RPMI8226 (cell line): ENCODE data around the gene PHYH.
"Not testable (repeated sequence)": the region's sequence is repeated elsewhere in the genome, so short reads cannot be mapped to it uniquely, and the experiment has no call there.

Experiments used
- DNase-seq: peaks from one replicate; pipeline ENCODE4 v3.0.0-alpha.2; 2015

Gene PHYH

GRCh38 chr10:13270877-13271551 lies 28.9 kb downstream of the PHYH start:
- DNase-seq = no peak

- DNase-seq = no peak
Observed at GRCh38 chr10:13268841-13269240, 31.0 kb downstream of the PHYH start.

- no peak for DNase-seq
Observed at GRCh38 chr10:13268310-13268709, 31.6 kb downstream of the PHYH start.

- no peak for DNase-seq
Observed at GRCh38 chr10:13263591-13263990, 36.3 kb downstream of the PHYH start.

- no peak for DNase-seq
Observed at GRCh38 chr10:13262433-13262832, 37.4 kb downstream of the PHYH start.

- DNase-seq = no peak
Observed at GRCh38 chr10:13257621-13258140, 42.2 kb downstream of the PHYH start.

GRCh38 chr10:13256627-13257026 lies 43.2 kb downstream of the PHYH start:
- no peak for DNase-seq

- DNase-seq = no peak
Observed at GRCh38 chr10:13253726-13254125, 46.1 kb downstream of the PHYH start.

- DNase-seq = no peak
Observed at GRCh38 chr10:13247784-13248183, 52.1 kb downstream of the PHYH start.

- DNase-seq = no peak
Observed at GRCh38 chr10:13247246-13247645, 52.6 kb downstream of the PHYH start.

GRCh38 chr10:13242260-13242659 lies 57.6 kb downstream of the PHYH start:
- DNase-seq = not testable (repeated sequence)

- DNase-seq = no peak
Observed at GRCh38 chr10:13241613-13242012, 58.3 kb downstream of the PHYH start.

GRCh38 chr10:13239923-13240322 lies 59.9 kb downstream of the PHYH start:
- no peak for DNase-seq

- DNase-seq = no peak
Observed at GRCh38 chr10:13238271-13239077, 61.4 kb downstream of the PHYH start.

- no peak for DNase-seq
Observed at GRCh38 chr10:13236638-13237037, 63.2 kb downstream of the PHYH start.

GRCh38 chr10:13234736-13235135 lies 65.1 kb downstream of the PHYH start:
- DNase-seq = not testable (repeated sequence)

- DNase-seq = no peak
Observed at GRCh38 chr10:13234172-13234571, 65.7 kb downstream of the PHYH start, which contains the start of gene UCMA. Gene UCMA, minus strand, starts transcription at chr10:13234374. Its CDS starts 116 bp downstream, at chr10:13234258.

- no peak for DNase-seq
Observed at GRCh38 chr10:13233358-13233757, 66.5 kb downstream of the PHYH start.

- no peak for DNase-seq
Observed at GRCh38 chr10:13231808-13232207, 68.1 kb downstream of the PHYH start.

- DNase-seq = no peak
Observed at GRCh38 chr10:13231190-13231589, 68.7 kb downstream of the PHYH start.
